ENCODE data around the gene CEL.

Gene CEL

GRCh38 chr9:133117271-133118178 lies 55.7 kb downstream of the CEL start:
- DNase-seq (ENCODE audit: low spot score), result no peak

- no peak for DNase-seq (ENCODE audit: low spot score)
These were observed 56.4 kb downstream of the CEL start for GRCh38 chr9:133118179-133118520.

- no peak for DNase-seq (ENCODE audit: low spot score)
These were observed 56.8 kb downstream of the CEL start for GRCh38 chr9:133118568-133118967.

- DNase-seq (ENCODE audit: low spot score), result no peak
These were observed 57.5 kb downstream of the CEL start for GRCh38 chr9:133119103-133119845.

GRCh38 chr9:133119846-133120500 lies 58.2 kb downstream of the CEL start:
- no peak for DNase-seq (ENCODE audit: low spot score)

GRCh38 chr9:133120501-133121197 lies 58.9 kb downstream of the CEL start:
- no peak for DNase-seq (ENCODE audit: low spot score)

Data from COLO829 (cell line).